HG02840 (cell line): ENCODE results near the gene ATP6V0E2.
A peak's percentile ranks its signal among the peaks of the same experiment; 100 is the strongest.

Experiments
- ATAC-seq: cut with Tn5 transposase; IDR thresholded peaks from one replicate; pipeline ENCODE4 v1.9.1; 2021; ENCODE audit warnings: mild to moderate bottlenecking, moderate library complexity, moderate number of reproducible peaks; ENCODE audit not compliant: unreplicated experiment, low FRiP score

ATP6V0E2 gene

GRCh38 chr7:149860821-149861727 is 12.7 kb upstream of the ATP6V0E2 start:
- ATAC-seq: no peak

GRCh38 chr7:149861728-149862045 is 12.1 kb upstream of the ATP6V0E2 start:
- no peak for ATAC-seq

- no peak for ATAC-seq
These were observed 11.6 kb upstream of the ATP6V0E2 start for GRCh38 chr7:149862156-149862555.

- no peak for ATAC-seq
These were observed 10.3 kb upstream of the ATP6V0E2 start for GRCh38 chr7:149863500-149863899.

GRCh38 chr7:149864023-149864422 is 9.7 kb upstream of the ATP6V0E2 start:
- no peak for ATAC-seq

GRCh38 chr7:149864751-149865150 is 9.0 kb upstream of the ATP6V0E2 start:
- ATAC-seq: no peak

- no peak for ATAC-seq
These were observed 8.3 kb upstream of the ATP6V0E2 start for GRCh38 chr7:149865437-149865836.

GRCh38 chr7:149866139-149866778 is 7.5 kb upstream of the ATP6V0E2 start:
- ATAC-seq: no peak

GRCh38 chr7:149866779-149867447 is 6.9 kb upstream of the ATP6V0E2 start:
- ATAC-seq: no peak

GRCh38 chr7:149867762-149868622 is 5.8 kb upstream of the ATP6V0E2 start:
- no peak for ATAC-seq

- no peak for ATAC-seq
These were observed 5.0 kb upstream of the ATP6V0E2 start for GRCh38 chr7:149868623-149869290.

GRCh38 chr7:149869291-149869650 is 4.5 kb upstream of the ATP6V0E2 start:
- no peak for ATAC-seq

- ATAC-seq: no peak
These were observed 3.9 kb upstream of the ATP6V0E2 start for GRCh38 chr7:149869867-149870266.

- no peak for ATAC-seq
These were observed 3.5 kb upstream of the ATP6V0E2 start for GRCh38 chr7:149870274-149870673.

- no peak for ATAC-seq
These were observed 2.9 kb upstream of the ATP6V0E2 start for GRCh38 chr7:149870701-149871483.

GRCh38 chr7:149871576-149871975 is 2.2 kb upstream of the ATP6V0E2 start:
- ATAC-seq: no peak

GRCh38 chr7:149872419-149873073 is 1.2 kb upstream of the ATP6V0E2 start:
- no peak for ATAC-seq

GRCh38 chr7:149873970-149874643 is 338 bp downstream of the ATP6V0E2 start:
- ATAC-seq: peak; percentile 40
